OCI-LY1 (cell line): Measurements from ENCODE around the gene PRPSAP1.

Source experiments
- H2AFZ ChIP-seq: fragments of 200-600 bp; sonication (generic), shearing (Covaris generic); 2 replicates; pipeline ENCODE4 v1.6.0; 2014; ENCODE audit warnings: antibody characterized with exemption, mild to moderate bottlenecking, low read length
- H3F3A ChIP-seq: fragments of 200-600 bp; sonication (generic), shearing (Covaris generic); 2 replicates; pipeline ENCODE4 v1.6.0; 2014; ENCODE audit warnings: mild to moderate bottlenecking, antibody characterized with exemption, low read length, moderate library complexity; ENCODE audit not compliant: insufficient read depth
- H3K27ac ChIP-seq: fragments of 200-600 bp; sonication (generic); 2 replicates; pipeline ENCODE4 v1.5.1; 2014; ENCODE audit warnings: low read length, mixed run types, mild to moderate bottlenecking, low read depth; ENCODE audit not compliant: poor library complexity, severe bottlenecking
- H3K27me3 ChIP-seq: fragments of 200-600 bp; sonication (generic); 2 replicates; pipeline ENCODE4 v1.6.0; 2014; ENCODE audit warnings: antibody characterized with exemption, mild to moderate bottlenecking, low read length, moderate library complexity; ENCODE audit not compliant: insufficient read depth
- H3K36me3 ChIP-seq: fragments of 200-600 bp; sonication (generic); 2 replicates; pipeline ENCODE4 v1.6.1; 2014; ENCODE audit warnings: mild to moderate bottlenecking, antibody characterized with exemption, low read length, moderate library complexity, mixed read lengths; ENCODE audit not compliant: insufficient read depth
- H3K4me1 ChIP-seq: fragments of 200-600 bp; sonication (generic); 2 replicates; pipeline ENCODE4 v1.5.1; 2014; ENCODE audit warnings: mild to moderate bottlenecking, low read length, moderate library complexity; ENCODE audit not compliant: insufficient read depth, severe bottlenecking
- H3K4me2 ChIP-seq: fragments of 200-600 bp; sonication (generic), shearing (Covaris generic); 2 replicates; pipeline ENCODE4 v1.6.1; 2014; ENCODE audit warnings: low read length
- H3K4me3 ChIP-seq: fragments of 200-600 bp; sonication (generic); 2 replicates; pipeline ENCODE4 v1.5.1; 2014; ENCODE audit warnings: low read length, low read depth, mild to moderate bottlenecking, mixed read lengths; ENCODE audit not compliant: poor library complexity, severe bottlenecking
- H3K79me2 ChIP-seq: fragments of 200-600 bp; shearing (Covaris generic); 2 replicates; pipeline ENCODE4 v1.6.1; 2016; ENCODE audit warnings: mixed run types, low read length, mixed read lengths; ENCODE audit not compliant: insufficient read depth
- H3K9ac ChIP-seq: fragments of 200-600 bp; sonication (generic), shearing (Covaris generic); 2 replicates; pipeline ENCODE4 v1.6.1; 2014; ENCODE audit warnings: mild to moderate bottlenecking, low read length, mixed read lengths
- H3K9me2 ChIP-seq: fragments of 200-600 bp; sonication (generic), shearing (Covaris generic); 2 replicates; pipeline ENCODE4 v1.6.1; 2014; ENCODE audit warnings: low read depth, mild to moderate bottlenecking, low read length, mixed read lengths
- H3K9me3 ChIP-seq: fragments of 200-600 bp; shearing (Covaris generic); 2 replicates; pipeline ENCODE4 v1.6.1; 2014; ENCODE audit warnings: low read length, mixed read lengths
- H4K20me1 ChIP-seq: fragments of 200-600 bp; sonication (generic), shearing (Covaris generic); 2 replicates; pipeline ENCODE4 v1.6.0; 2016; ENCODE audit warnings: mild to moderate bottlenecking, low read length; ENCODE audit not compliant: insufficient read depth
- EZH2 ChIP-seq: fragments of 200-600 bp; sonication (generic), shearing (Covaris generic); IDR thresholded peaks from 2 replicates; pipeline ENCODE4 v1.8.0; 2017; ENCODE audit warnings: borderline replicate concordance, mixed run types, mild to moderate bottlenecking, antibody characterized with exemption, low read length, moderate library complexity, mixed read lengths
- TF ChIP-seq, protein P1 (sequence below): fragments of 200-600 bp; sonication (generic), shearing (Covaris generic); IDR thresholded peaks from 2 replicates; pipeline ENCODE4 v1.5.1; 2017; ENCODE audit warnings: mild to moderate bottlenecking, antibody characterized with exemption, low read length, moderate library complexity, mixed read lengths

Gene PRPSAP1

DNA sequence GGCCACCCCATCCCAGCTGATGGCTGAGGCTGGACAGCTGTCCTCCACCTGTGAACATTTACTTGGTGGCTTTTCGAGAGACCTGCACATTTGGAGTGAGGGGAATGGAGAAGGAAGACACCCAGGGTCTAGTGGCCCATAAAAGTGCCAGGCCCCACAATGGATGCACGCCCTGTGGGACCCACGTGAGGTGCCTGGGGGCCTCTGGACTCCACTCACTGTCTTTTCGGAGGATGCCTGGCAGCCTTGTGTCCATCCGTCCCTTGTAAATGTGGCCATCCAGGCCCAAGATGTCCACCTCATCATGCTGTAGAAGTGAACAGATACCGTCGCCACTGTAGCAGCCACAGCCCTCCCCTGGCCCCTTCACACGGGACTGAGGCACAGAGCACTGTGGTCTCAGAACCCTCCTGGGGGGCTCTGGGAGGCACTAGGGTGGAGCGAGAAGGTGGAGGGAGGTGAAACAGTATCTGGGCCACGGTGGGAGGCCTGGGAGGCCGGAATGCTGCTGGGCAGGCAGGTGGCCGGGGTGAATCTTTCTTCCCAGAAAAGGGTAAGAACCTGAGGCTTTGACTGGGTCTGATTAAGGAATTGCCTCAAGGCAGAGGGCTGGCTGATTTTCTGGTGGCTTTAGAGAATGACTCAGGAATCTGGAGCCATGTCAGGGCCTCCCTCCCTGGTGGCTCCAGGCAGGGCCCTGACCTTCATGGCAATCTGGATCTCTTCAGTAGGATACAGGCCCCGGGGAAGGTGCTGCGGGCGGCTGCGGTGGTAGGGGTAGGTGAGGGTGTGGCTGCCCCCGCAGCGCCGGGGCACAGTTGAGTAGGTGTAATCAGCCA is 77.0 kb downstream of the PRPSAP1 start:
- TF ChIP-seq EZH2 = no peak
- TF ChIP-seq, protein P1, sequence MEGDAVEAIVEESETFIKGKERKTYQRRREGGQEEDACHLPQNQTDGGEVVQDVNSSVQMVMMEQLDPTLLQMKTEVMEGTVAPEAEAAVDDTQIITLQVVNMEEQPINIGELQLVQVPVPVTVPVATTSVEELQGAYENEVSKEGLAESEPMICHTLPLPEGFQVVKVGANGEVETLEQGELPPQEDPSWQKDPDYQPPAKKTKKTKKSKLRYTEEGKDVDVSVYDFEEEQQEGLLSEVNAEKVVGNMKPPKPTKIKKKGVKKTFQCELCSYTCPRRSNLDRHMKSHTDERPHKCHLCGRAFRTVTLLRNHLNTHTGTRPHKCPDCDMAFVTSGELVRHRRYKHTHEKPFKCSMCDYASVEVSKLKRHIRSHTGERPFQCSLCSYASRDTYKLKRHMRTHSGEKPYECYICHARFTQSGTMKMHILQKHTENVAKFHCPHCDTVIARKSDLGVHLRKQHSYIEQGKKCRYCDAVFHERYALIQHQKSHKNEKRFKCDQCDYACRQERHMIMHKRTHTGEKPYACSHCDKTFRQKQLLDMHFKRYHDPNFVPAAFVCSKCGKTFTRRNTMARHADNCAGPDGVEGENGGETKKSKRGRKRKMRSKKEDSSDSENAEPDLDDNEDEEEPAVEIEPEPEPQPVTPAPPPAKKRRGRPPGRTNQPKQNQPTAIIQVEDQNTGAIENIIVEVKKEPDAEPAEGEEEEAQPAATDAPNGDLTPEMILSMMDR = no peak
- no peaks in the 10 kb centered on the region for H3K79me2 ChIP-seq

DNA sequence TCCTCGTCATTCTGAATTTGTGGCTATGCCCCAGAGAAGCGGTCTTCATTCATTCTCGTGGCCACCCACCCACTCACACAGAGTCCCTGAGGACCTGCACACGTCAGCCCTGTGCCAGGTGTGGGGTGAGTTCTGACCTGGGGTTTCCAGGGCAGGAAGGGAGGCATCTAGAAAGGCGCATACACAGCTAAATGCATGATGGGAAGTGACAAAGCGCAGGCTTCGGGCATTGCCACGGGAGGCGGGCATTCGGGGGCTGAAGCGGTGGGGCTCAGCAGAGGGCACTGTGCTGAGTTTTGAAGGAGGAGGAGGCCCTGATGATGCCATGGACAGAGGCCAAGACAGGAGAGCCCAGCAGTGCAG is 77.7 kb downstream of the PRPSAP1 start:
- H3K9me2 ChIP-seq = no peaks in the 10 kb centered on the region
- H3K9me3 ChIP-seq = no peaks in the 10 kb centered on the region
- H3K36me3 ChIP-seq = no peaks in the 10 kb centered on the region; the same call in 1 of the 2 replicates
- H4K20me1 ChIP-seq = no peaks in the 10 kb centered on the region
- no peaks in the 10 kb centered on the region for H3K79me2 ChIP-seq
- no peak overlapping the region for H3K9ac ChIP-seq
- no peak overlapping the region for H3K4me3 ChIP-seq
- H3K27ac ChIP-seq = no peak overlapping the region
- TF ChIP-seq, protein P1 = no peak
- TF ChIP-seq EZH2 = no peak
- H3F3A ChIP-seq = no peaks in the 10 kb centered on the region
- H3K4me2 ChIP-seq = no peak overlapping the region
- peaks cover 15% of the 10 kb centered on the region for H3K4me1 ChIP-seq
- H3K27me3 ChIP-seq = no peaks in the 10 kb centered on the region; the same call in 1 of the 2 replicates
- no peak overlapping the region for H2AFZ ChIP-seq

More for the DNA sequence above, 77.0 kb downstream of the PRPSAP1 start:
- Histone ChIP-seq H3K4me1 (peaks cover 9% of the 10 kb centered on the region), H3K27me3 (no peaks in the 10 kb centered on the region; the same call in 1 of the 2 replicates), H2AFZ (no peak overlapping the region), H4K20me1 (no peaks in the 10 kb centered on the region), H3K9me3 (no peaks in the 10 kb centered on the region), H3K4me2 (no peak overlapping the region), H3K4me3 (no peak overlapping the region), H3K36me3 (no peaks in the 10 kb centered on the region), H3K9me2 (no peaks in the 10 kb centered on the region), H3F3A (no peaks in the 10 kb centered on the region), H3K27ac (no peak overlapping the region), H3K9ac (no peak overlapping the region)

DNA sequence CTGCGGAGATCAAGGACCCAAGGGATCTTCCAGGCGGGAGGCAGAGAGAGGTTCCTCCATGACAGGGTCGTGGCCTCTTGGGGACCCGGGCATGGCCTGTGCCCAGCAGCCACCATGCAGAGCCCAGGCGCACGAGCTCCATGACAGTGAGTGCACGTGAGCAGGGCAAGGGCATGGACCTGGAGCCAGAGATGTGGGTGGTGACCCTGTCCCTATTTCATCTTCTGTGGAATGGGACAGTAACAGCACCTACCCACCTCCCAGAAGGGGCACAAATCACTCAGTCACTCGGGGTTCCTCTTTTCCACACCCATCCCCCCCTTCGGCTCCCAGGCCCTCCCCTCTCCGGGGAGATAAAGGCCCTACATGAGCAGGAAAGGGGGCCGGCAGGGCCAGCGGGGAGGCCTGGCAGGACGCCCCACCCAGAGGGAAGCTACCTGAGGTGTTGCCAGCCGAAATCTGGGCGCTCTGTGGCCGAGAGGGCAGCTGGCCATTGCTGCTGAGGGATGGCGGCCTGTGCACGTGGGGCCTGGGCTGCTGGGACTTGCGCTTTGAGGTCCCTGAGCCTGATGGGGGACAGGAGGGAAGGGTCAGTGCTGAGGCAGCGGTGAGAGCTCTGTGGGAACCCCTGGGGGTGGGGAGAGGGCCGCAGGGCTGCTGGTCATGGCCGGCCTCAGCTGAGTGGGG is 78.2 kb downstream of the PRPSAP1 start:
- no peak overlapping the region for H3K27ac ChIP-seq
- H3K4me1 ChIP-seq = peaks cover 19% of the 10 kb centered on the region
- H3K36me3 ChIP-seq = no peaks in the 10 kb centered on the region; the same call in 1 of the 2 replicates
- no peak overlapping the region for H3K4me3 ChIP-seq
- no peaks in the 10 kb centered on the region; the same call in 1 of the 2 replicates for H3K27me3 ChIP-seq
- no peaks in the 10 kb centered on the region for H3K9me3 ChIP-seq
- H3K79me2 ChIP-seq = no peaks in the 10 kb centered on the region
- H2AFZ ChIP-seq = no peak overlapping the region
- no peak for TF ChIP-seq EZH2
- TF ChIP-seq, protein P1 = no peak
- H3K9me2 ChIP-seq = no peaks in the 10 kb centered on the region
- H3K9ac ChIP-seq = no peak overlapping the region
- H4K20me1 ChIP-seq = no peaks in the 10 kb centered on the region
- no peaks in the 10 kb centered on the region for H3F3A ChIP-seq
- no peak overlapping the region for H3K4me2 ChIP-seq
